A673 (cell line): ENCODE measurements around the gene CPOX. TPM values are rescaled to one million over a fixed set of nuclear protein-coding genes. Genes with fewer than 3 reads are reported as not detected.

ENCODE experiments used
- BruUV-seq: library from RNA; stranded (reverse); fragments of 400-500 nt; replicated peaks from 2 replicates; lab custom pipeline; 2021; lab: Mats Ljungman, UMichigan
- CTCF ChIA-PET: fragments of 300-600 bp; sonication (Branson Sonifier 250); formaldehyde crosslinking; loops from one replicate; lab custom pipeline; 2022; ENCODE audit warnings: antibody characterized with exemption; lab: Charles Lee
- POLR2A ChIA-PET: fragments of 300-600 bp; sonication (Branson Sonifier 250); formaldehyde crosslinking; loops from one replicate; lab custom pipeline; 2022; ENCODE audit warnings: antibody characterized with exemption; ENCODE audit not compliant: low non-redundant PET; lab: Charles Lee
- DNase-seq: peaks from one replicate; pipeline ENCODE4 v3.0.0-alpha.2; 2015; ENCODE audit warnings: low spot score
- H3K27ac ChIP-seq: fragments of 200-600 bp; sonication (generic); 2 replicates; pipeline ENCODE4 v1.5.1; 2016; ENCODE audit warnings: mixed run types, low read depth, mild to moderate bottlenecking, mixed read lengths, antibody characterized with exemption, low read length; ENCODE audit not compliant: poor library complexity, severe bottlenecking
- H3K27me3 ChIP-seq: fragments of 200-600 bp; sonication (generic); replicated peaks from 2 replicates; pipeline ENCODE4 v1.6.1; 2017; ENCODE audit warnings: mixed run types, low read depth, mild to moderate bottlenecking, mixed read lengths, antibody characterized with exemption, low read length; ENCODE audit not compliant: insufficient read depth, poor library complexity
- H3K36me3 ChIP-seq: fragments of 200-600 bp; sonication (generic); 2 replicates; pipeline ENCODE4 v1.6.1; 2016; ENCODE audit warnings: mixed run types, mild to moderate bottlenecking, mixed read lengths, antibody characterized with exemption, low read length; ENCODE audit not compliant: insufficient read depth, poor library complexity, severe bottlenecking
- H3K4me1 ChIP-seq: fragments of 200-600 bp; sonication (generic); 2 replicates; pipeline ENCODE4 v1.6.1; 2017; ENCODE audit warnings: mixed run types, mild to moderate bottlenecking, mixed read lengths, antibody characterized with exemption, low read length; ENCODE audit not compliant: insufficient read depth, poor library complexity, severe bottlenecking
- H3K4me3 ChIP-seq: fragments of 200-600 bp; sonication (generic); 2 replicates; pipeline ENCODE4 v1.5.1; 2016; ENCODE audit warnings: low read depth, mixed run types, mild to moderate bottlenecking, mixed read lengths, low read length; ENCODE audit not compliant: poor library complexity, severe bottlenecking
- H3K9me3 ChIP-seq: fragments of 200-600 bp; sonication (generic); 2 replicates; pipeline ENCODE4 v1.6.1; 2016; ENCODE audit warnings: mixed run types, low read depth, mild to moderate bottlenecking, mixed read lengths, antibody characterized with exemption, low read length; ENCODE audit not compliant: poor library complexity, severe bottlenecking
- EZH2 ChIP-seq: fragments of 200-600 bp; sonication (generic); IDR thresholded peaks from 2 replicates; pipeline ENCODE4 v1.6.1; 2017; ENCODE audit warnings: borderline replicate concordance, low read depth, mild to moderate bottlenecking, mixed read lengths, antibody characterized with exemption, low read length; ENCODE audit not compliant: poor library complexity, severe bottlenecking
- intact Hi-C: fragments of 100-400 bp; cut with micrococcal nuclease; formaldehyde crosslinking; loops from one replicate; pipeline ENCODE4 v1.10.0; 2022; ENCODE audit not compliant: unreplicated experiment
- total RNA-seq: library from RNA; stranded (reverse); gene quantifications from 2 replicates; pipeline ENCODE4 v1.2.3, GENCODE V29; 2021
- TF ChIP-seq, protein P1 (sequence below): fragments of 300-800, 200-600 bp; sonication (generic); conservative IDR thresholded peaks from 2 replicates; pipeline ENCODE4 v1.5.1; 2017; ENCODE audit warnings: low read depth, mild to moderate bottlenecking, antibody characterized with exemption, low read length, moderate library complexity, mixed read lengths

The CPOX gene
- total RNA-seq, 1 experiment from 2014 or later = 27.7 TPM

DNA sequence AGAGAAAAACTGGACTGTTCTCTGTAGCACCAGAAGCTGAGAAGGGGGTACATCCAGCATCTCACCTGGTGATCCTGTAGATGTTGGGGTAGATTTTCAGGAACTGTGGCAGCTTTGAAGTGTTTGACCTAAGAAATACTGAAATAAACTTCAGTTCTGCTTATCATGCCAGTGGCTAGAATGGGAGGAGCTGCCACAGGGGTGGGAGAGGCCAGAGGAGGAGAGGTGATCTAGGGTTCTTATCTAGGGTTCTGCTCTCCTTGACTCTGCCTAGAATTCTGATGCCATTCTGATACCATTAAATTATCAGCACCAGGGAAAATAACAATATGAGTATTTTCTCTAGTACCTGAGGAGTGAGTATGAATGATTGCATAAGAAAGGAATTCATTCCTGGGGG, 10.2 kb upstream of the CPOX start:
- Histone ChIP-seq H3K36me3 (no peaks in the 10 kb centered on the region), H3K4me1 (no peaks in the 10 kb centered on the region), H3K27me3 (no peaks in the 10 kb centered on the region), H3K27ac (no peak overlapping the region), H3K4me3 (no peak overlapping the region), H3K9me3 (no peaks in the 10 kb centered on the region)
- POLR2A ChIA-PET = no interaction called here
- no peak for TF ChIP-seq EZH2
- TF ChIP-seq, protein P1, sequence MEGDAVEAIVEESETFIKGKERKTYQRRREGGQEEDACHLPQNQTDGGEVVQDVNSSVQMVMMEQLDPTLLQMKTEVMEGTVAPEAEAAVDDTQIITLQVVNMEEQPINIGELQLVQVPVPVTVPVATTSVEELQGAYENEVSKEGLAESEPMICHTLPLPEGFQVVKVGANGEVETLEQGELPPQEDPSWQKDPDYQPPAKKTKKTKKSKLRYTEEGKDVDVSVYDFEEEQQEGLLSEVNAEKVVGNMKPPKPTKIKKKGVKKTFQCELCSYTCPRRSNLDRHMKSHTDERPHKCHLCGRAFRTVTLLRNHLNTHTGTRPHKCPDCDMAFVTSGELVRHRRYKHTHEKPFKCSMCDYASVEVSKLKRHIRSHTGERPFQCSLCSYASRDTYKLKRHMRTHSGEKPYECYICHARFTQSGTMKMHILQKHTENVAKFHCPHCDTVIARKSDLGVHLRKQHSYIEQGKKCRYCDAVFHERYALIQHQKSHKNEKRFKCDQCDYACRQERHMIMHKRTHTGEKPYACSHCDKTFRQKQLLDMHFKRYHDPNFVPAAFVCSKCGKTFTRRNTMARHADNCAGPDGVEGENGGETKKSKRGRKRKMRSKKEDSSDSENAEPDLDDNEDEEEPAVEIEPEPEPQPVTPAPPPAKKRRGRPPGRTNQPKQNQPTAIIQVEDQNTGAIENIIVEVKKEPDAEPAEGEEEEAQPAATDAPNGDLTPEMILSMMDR = no peak
- DNase-seq = no peak
- BruUV-seq = no TSS peak
- intact Hi-C loops = loop anchor here (10.0 kb wide), 1 partner anchor 1151 kb away; no protein-coding TSS in a partner anchor
- CTCF ChIA-PET = no interaction called here

DNA sequence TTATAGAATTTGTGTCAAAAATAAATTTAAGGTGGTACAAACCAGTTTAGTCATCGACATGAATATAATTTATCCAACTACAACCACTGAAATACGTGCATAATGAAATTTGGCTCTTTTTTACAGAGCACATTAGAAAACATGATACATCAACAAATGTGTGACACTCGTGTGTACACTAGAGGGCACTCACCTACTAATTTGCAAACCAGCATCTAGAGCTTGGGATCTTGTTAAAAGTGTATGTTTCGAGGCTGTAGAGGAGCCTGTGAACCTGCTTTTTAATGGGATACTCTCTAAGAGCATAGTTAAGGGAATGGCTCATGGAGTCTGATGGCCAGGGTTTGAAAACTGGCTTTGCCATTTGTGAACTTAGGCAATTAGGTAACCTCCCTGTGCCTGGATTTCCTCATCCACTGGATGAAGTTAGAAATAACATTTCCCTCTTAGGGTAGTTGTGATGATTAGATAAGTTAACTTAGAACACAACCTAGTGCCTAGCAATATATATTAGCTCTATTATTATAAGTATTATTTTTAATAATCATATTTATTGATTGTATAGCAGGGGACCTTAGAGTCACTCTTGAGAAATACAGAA, 8.8 kb upstream of the CPOX start:
- Histone ChIP-seq H3K4me3 (no peak overlapping the region), H3K4me1 (no peaks in the 10 kb centered on the region), H3K36me3 (no peaks in the 10 kb centered on the region), H3K27ac (no peak overlapping the region), H3K27me3 (no peaks in the 10 kb centered on the region), H3K9me3 (no peaks in the 10 kb centered on the region)
- TF ChIP-seq, protein P1 = peak; percentile 81
- TF ChIP-seq EZH2 = no peak
- ChIA-PET CTCF (interaction anchor here (0.6 to 1.2 kb wide), 6 partner anchors 99 to 392 kb away, joined by 3 to 9 read pairs (median 4); no protein-coding TSS in a partner anchor), POLR2A (no interaction called here)
- no TSS peak for BruUV-seq
- intact Hi-C loops = loop anchor here (1.0 to 10.0 kb wide), 2 partner anchors 207 to 1153 kb away; no protein-coding TSS in a partner anchor
- DNase-seq = peak; percentile 77

DNA sequence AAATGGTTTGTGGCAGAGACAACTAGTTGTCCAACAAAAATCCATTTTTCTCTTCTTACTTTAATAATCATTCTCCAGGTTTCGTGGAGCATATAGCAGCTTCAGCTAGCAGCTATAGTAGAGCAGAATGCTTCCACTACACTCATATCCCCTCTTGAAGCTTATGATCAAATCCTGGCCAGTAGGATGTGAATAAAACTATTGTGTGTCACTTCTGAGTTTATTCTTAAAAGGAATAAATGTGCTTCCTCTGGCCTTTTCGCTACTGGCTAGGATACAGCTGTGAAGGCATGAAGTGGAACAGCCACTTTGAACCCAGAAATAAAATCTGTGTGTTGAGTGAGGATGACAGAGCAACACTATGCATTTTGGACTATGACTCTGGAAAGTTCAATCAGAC, 7.8 kb upstream of the CPOX start:
- Histone ChIP-seq H3K4me1 (no peaks in the 10 kb centered on the region), H3K27ac (no peak overlapping the region), H3K27me3 (no peaks in the 10 kb centered on the region), H3K4me3 (no peak overlapping the region), H3K36me3 (no peaks in the 10 kb centered on the region), H3K9me3 (no peaks in the 10 kb centered on the region)
- ChIA-PET CTCF (no interaction called here), POLR2A (no interaction called here)
- TF ChIP-seq EZH2 = no peak
- TF ChIP-seq, protein P1 = no peak
- no peak for DNase-seq
- no TSS peak for BruUV-seq
- intact Hi-C loops = loop anchor here (10.0 kb wide), 1 partner anchor 1154 kb away; no protein-coding TSS in a partner anchor
